ENCODE data around the gene SEMA3D. TPM values are rescaled to one million over a fixed set of nuclear protein-coding genes. Genes with fewer than 3 reads are reported as not detected.

The SEMA3D gene
- total and polyA plus RNA-seq, 2 donors (not counting 3 experiments of a cell fraction or from before 2014, with no cell fraction given): 9.9 to 10.3 TPM

GRCh38 chr7:85159003-85159402 lies 27.9 kb downstream of the SEMA3D start:
- TF ChIP-seq POLR2AphosphoS5 (IDR thresholded peaks at IDR 0.05; ENCODE audit: insufficient read depth, low read depth, low read length): no peak
- TF ChIP-seq, protein P1, sequence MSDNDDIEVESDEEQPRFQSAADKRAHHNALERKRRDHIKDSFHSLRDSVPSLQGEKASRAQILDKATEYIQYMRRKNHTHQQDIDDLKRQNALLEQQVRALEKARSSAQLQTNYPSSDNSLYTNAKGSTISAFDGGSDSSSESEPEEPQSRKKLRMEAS (IDR thresholded peaks at IDR 0.05; ENCODE audit: insufficient read depth, insufficient read length): no peak
- no peak for TF ChIP-seq MYC (IDR thresholded peaks at IDR 0.05; ENCODE audit: low read depth, low read length)
- no peak for TF ChIP-seq GATA2 (IDR thresholded peaks at IDR 0.05; ENCODE audit: insufficient read depth, insufficient read length, low read depth, low read length)
- no peak for TF ChIP-seq FOS (IDR thresholded peaks at IDR 0.05; ENCODE audit: borderline replicate concordance, insufficient read depth, low read length)
- no peak for TF ChIP-seq JUN (IDR thresholded peaks at IDR 0.05; ENCODE audit: borderline replicate concordance, insufficient read depth, insufficient read length, low read depth)
- no peak for TF ChIP-seq POLR2A (IDR thresholded peaks at IDR 0.05; ENCODE audit: low read depth, low read length)
- TF ChIP-seq EZH2 (IDR thresholded peaks at IDR 0.05; ENCODE audit: borderline replicate concordance, low read depth, low read length, severe bottlenecking): no peak
- TF ChIP-seq CTCF (IDR thresholded peaks at IDR 0.05; ENCODE audit: extremely low read depth in 1 of 2, insufficient read depth in 1 of 2, low read depth in 1 of 2, low read length in 2 of 2): no peak
- CTCF ChIA-PET: interaction anchor here (1.3 kb wide), 1 partner anchor 9 kb away, joined by 3 read pairs; no protein-coding TSS in a partner anchor
- H3K4me3 ChIP-seq (replicated peaks in 1 of 3; ENCODE audit: insufficient read depth in 1 of 3, low read depth in 1 of 3, low read length in 3 of 3): no peak overlapping the region
- dilution Hi-C loops (cut with MboI; ENCODE audit: extremely low pct_ligation_motif_present, low sequenced_read_pairs) (no loop called here), intact Hi-C loops (cut with micrococcal nuclease) (no loop called here)
- no peaks in the 10 kb centered on the region for H3K36me3 ChIP-seq (ENCODE audit: control insufficient read depth in 2 of 2, extremely low read depth in 1 of 2, insufficient read depth in 2 of 2, low read length in 2 of 2)
- H3K9me3 ChIP-seq (replicated peaks; ENCODE audit: control insufficient read depth, insufficient read depth, low read length): no peaks in the 10 kb centered on the region
- no peak overlapping the region for H3K4me2 ChIP-seq (ENCODE audit: insufficient read depth, low read length)
- H2AFZ ChIP-seq (ENCODE audit: low read depth, low read length): no peak overlapping the region
- DNase-seq (ENCODE audit: low read depth, low spot score) (no peak), FAIRE-seq (no peak)
- no peaks in the 10 kb centered on the region for H4K20me1 ChIP-seq (replicated peaks; ENCODE audit: control insufficient read depth, extremely low read depth, insufficient read depth, low read length)
- H3K9me1 ChIP-seq (replicated peaks; ENCODE audit: control insufficient read depth, extremely low read depth, insufficient read depth, low read length): no peaks in the 10 kb centered on the region
- POLR2A ChIA-PET: no interaction called here
- no peak overlapping the region for H3K27ac ChIP-seq (ENCODE audit: insufficient read depth, low read depth, low read length)
- no peaks in the 10 kb centered on the region for H3K27me3 ChIP-seq (ENCODE audit: control insufficient read depth in 2 of 2, insufficient read depth in 2 of 2, low read length in 2 of 2)
- H3K79me2 ChIP-seq (ENCODE audit: control insufficient read depth, insufficient read depth, low read length): no peaks in the 10 kb centered on the region
- H3K9ac ChIP-seq (replicated peaks; ENCODE audit: extremely low read depth, insufficient read depth, low read length): no peak overlapping the region
- BruUV-seq (replicated peaks): no TSS peak
- H3K4me1 ChIP-seq (ENCODE audit: control insufficient read depth, extremely low read depth, insufficient read depth, low read length): peaks cover 22% of the 10 kb centered on the region

Measured in endothelial cell of umbilical vein (primary cell).